Nephron progenitor cell (in vitro differentiated cells): ENCODE measurements around the gene SLC25A25.
A peak's percentile ranks its signal among the peaks of the same experiment; 100 is the strongest.

Experiments used
- DNase-seq: peaks from one replicate; pipeline ENCODE4 v3.0.0; 2021
- H3K27ac Mint-ChIP-seq: 2 replicates; pipeline ENCODE4 v1.8.0; 2021; ENCODE audit warnings: mild to moderate bottlenecking, moderate library complexity, mixed read lengths
- H3K27me3 Mint-ChIP-seq: 2 replicates; pipeline ENCODE4 v1.8.0; 2021; ENCODE audit warnings: mild to moderate bottlenecking, low read depth, mixed read lengths; ENCODE audit not compliant: poor library complexity
- H3K36me3 Mint-ChIP-seq: 2 replicates; pipeline ENCODE4 v1.8.0; 2021; ENCODE audit warnings: low read depth, mixed read lengths
- H3K4me1 Mint-ChIP-seq: 2 replicates; pipeline ENCODE4 v1.8.0; 2021; ENCODE audit warnings: mixed read lengths
- H3K4me3 Mint-ChIP-seq: 2 replicates; pipeline ENCODE4 v1.8.0; 2021; ENCODE audit warnings: mild to moderate bottlenecking, moderate library complexity, mixed read lengths
- H3K9me3 Mint-ChIP-seq: 2 replicates; pipeline ENCODE4 v1.8.0; 2021; ENCODE audit warnings: mild to moderate bottlenecking, moderate library complexity, mixed read lengths
- CTCF ChIP-seq: fragments of 200-600 bp; sonication (generic); IDR thresholded peaks from 2 replicates; pipeline ENCODE4 v1.5.0; 2021; ENCODE audit warnings: antibody characterized with exemption

SLC25A25 gene

GRCh38 chr9:128084746-128085145 is 16.7 kb downstream of the SLC25A25 start:
- Mint-ChIP-seq H3K27me3 (no peaks in the 10 kb centered on the region), H3K4me3 (no peak overlapping the region), H3K27ac (no peak overlapping the region), H3K4me1 (peaks cover 33% of the 10 kb centered on the region), H3K9me3 (no peaks in the 10 kb centered on the region), H3K36me3 (peaks cover 5% of the 10 kb centered on the region)
- no peak for TF ChIP-seq CTCF
- DNase-seq = no peak

- Mint-ChIP-seq H3K4me3 (no peak overlapping the region), H3K27ac (no peak overlapping the region), H3K9me3 (no peaks in the 10 kb centered on the region), H3K36me3 (peaks cover 5% of the 10 kb centered on the region), H3K4me1 (peaks cover 31% of the 10 kb centered on the region), H3K27me3 (no peaks in the 10 kb centered on the region)
- no peak for DNase-seq
- TF ChIP-seq CTCF = no peak
Measured at GRCh38 chr9:128085943-128086342, 17.9 kb downstream of the SLC25A25 start.

GRCh38 chr9:128087262-128087661 is 19.2 kb downstream of the SLC25A25 start:
- no peak for DNase-seq
- peak overlapping the region; percentile 1 for H3K27ac Mint-ChIP-seq
- H3K4me1 Mint-ChIP-seq = peaks cover 32% of the 10 kb centered on the region
- no peak overlapping the region for H3K4me3 Mint-ChIP-seq
- H3K27me3 Mint-ChIP-seq = no peaks in the 10 kb centered on the region
- no peak for TF ChIP-seq CTCF
- H3K9me3 Mint-ChIP-seq = no peaks in the 10 kb centered on the region
- H3K36me3 Mint-ChIP-seq = peaks cover 5% of the 10 kb centered on the region

- TF ChIP-seq CTCF = no peak
- Mint-ChIP-seq H3K36me3 (peaks cover 5% of the 10 kb centered on the region), H3K4me1 (peaks cover 40% of the 10 kb centered on the region), H3K9me3 (no peaks in the 10 kb centered on the region), H3K27ac (no peak overlapping the region), H3K4me3 (no peak overlapping the region), H3K27me3 (peaks cover 4% of the 10 kb centered on the region)
- DNase-seq = no peak
Measured at GRCh38 chr9:128088253-128088945, 20.4 kb downstream of the SLC25A25 start.

GRCh38 chr9:128089299-128089698 is 21.3 kb downstream of the SLC25A25 start:
- no peak for TF ChIP-seq CTCF
- Mint-ChIP-seq H3K27me3 (peaks cover 4% of the 10 kb centered on the region), H3K4me1 (peaks cover 39% of the 10 kb centered on the region), H3K36me3 (peaks cover 5% of the 10 kb centered on the region), H3K27ac (no peak overlapping the region), H3K4me3 (no peak overlapping the region), H3K9me3 (no peaks in the 10 kb centered on the region)
- DNase-seq = no peak

- no peak overlapping the region for H3K27ac Mint-ChIP-seq
- peak overlapping the region; percentile 53 for H3K4me3 Mint-ChIP-seq
- DNase-seq = peak; percentile 73
- no peaks in the 10 kb centered on the region for H3K36me3 Mint-ChIP-seq
- no peak for TF ChIP-seq CTCF
- H3K27me3 Mint-ChIP-seq = peaks cover 4% of the 10 kb centered on the region
- peaks cover 48% of the 10 kb centered on the region for H3K4me1 Mint-ChIP-seq
- no peaks in the 10 kb centered on the region for H3K9me3 Mint-ChIP-seq
Measured at GRCh38 chr9:128091144-128091543, 23.1 kb downstream of the SLC25A25 start.
